GM23338 (cell line): ENCODE measurements around the gene ADGRF1. TPM values are rescaled to one million over a fixed set of nuclear protein-coding genes. Genes with fewer than 3 reads are reported as not detected.

Source experiments
- ATAC-seq: fragments of 200-7000 bp; cut with Tn5 transposase; 3 replicates; pipeline ENCODE4 v1.9.1; 2020
- DNase-seq: peaks from one replicate; pipeline ENCODE4 v3.0.0-alpha.2; 2015; ENCODE audit warnings: low spot score
- H2AFZ ChIP-seq: fragments of 200-600 bp; sonication (generic); 2 replicates; pipeline ENCODE4 v1.8.0; 2016; ENCODE audit warnings: antibody characterized with exemption, mild to moderate bottlenecking, moderate library complexity
- H3F3A ChIP-seq: fragments of 200-600 bp; sonication (generic); replicated peaks from 2 replicates; pipeline ENCODE4 v1.8.0; 2017; ENCODE audit warnings: antibody characterized with exemption, mixed run types, low read depth
- H3K27ac ChIP-seq: fragments of 200-600 bp; sonication (generic); 2 replicates; pipeline ENCODE4 v1.6.1; 2016; ENCODE audit warnings: low read depth
- H3K27me3 ChIP-seq: fragments of 200-600 bp; sonication (generic); 2 replicates; pipeline ENCODE4 v1.8.0; 2016; ENCODE audit warnings: mild to moderate bottlenecking, mixed run types, moderate library complexity; ENCODE audit not compliant: insufficient read depth
- H3K36me3 ChIP-seq: fragments of 200-600 bp; sonication (generic); 2 replicates; pipeline ENCODE4 v1.8.0; 2016; ENCODE audit warnings: mild to moderate bottlenecking; ENCODE audit not compliant: insufficient read depth
- H3K4me1 ChIP-seq: fragments of 200-600 bp; sonication (generic); 2 replicates; pipeline ENCODE4 v1.8.0; 2016; ENCODE audit warnings: mild to moderate bottlenecking, moderate library complexity; ENCODE audit not compliant: insufficient read depth
- H3K4me2 ChIP-seq: fragments of 200-600 bp; sonication (generic); 2 replicates; pipeline ENCODE4 v1.7.1; 2017; ENCODE audit warnings: mixed run types
- H3K4me3 ChIP-seq: fragments of 200-600 bp; sonication (generic); 2 replicates; pipeline ENCODE4 v1.6.1; 2016; ENCODE audit warnings: mixed run types
- H3K79me2 ChIP-seq: fragments of 200-600 bp; sonication (generic); replicated peaks from 2 replicates; pipeline ENCODE4 v1.8.0; 2017; ENCODE audit warnings: mild to moderate bottlenecking; ENCODE audit not compliant: insufficient read depth
- H3K9me2 ChIP-seq: fragments of 200-600 bp; sonication (generic); 2 replicates; pipeline ENCODE4 v1.8.0; 2017; ENCODE audit not compliant: insufficient read depth
- H4K20me1 ChIP-seq: fragments of 200-600 bp; sonication (generic); replicated peaks from 2 replicates; pipeline ENCODE4 v1.8.0; 2017; ENCODE audit warnings: mild to moderate bottlenecking; ENCODE audit not compliant: insufficient read depth
- H3K27ac Mint-ChIP-seq: 2 replicates; pipeline ENCODE4 v1.8.0; 2020; ENCODE audit warnings: inconsistent platforms, mild to moderate bottlenecking, moderate library complexity, mixed read lengths
- H3K27me3 Mint-ChIP-seq: 3 replicates; pipeline ENCODE4 v1.8.0; 2022; ENCODE audit warnings: low read depth, mild to moderate bottlenecking, moderate library complexity, mixed read lengths, inconsistent platforms; ENCODE audit not compliant: insufficient read depth, poor library complexity
- H3K36me3 Mint-ChIP-seq: 3 replicates; pipeline ENCODE4 v1.8.0; 2021; ENCODE audit warnings: low read depth, mild to moderate bottlenecking, inconsistent platforms, moderate library complexity, mixed read lengths
- H3K4me1 Mint-ChIP-seq: 3 replicates; pipeline ENCODE4 v1.8.0; 2020; ENCODE audit warnings: mild to moderate bottlenecking, inconsistent platforms, mixed read lengths
- H3K4me3 Mint-ChIP-seq: 3 replicates; pipeline ENCODE4 v1.8.0; 2021; ENCODE audit warnings: moderate library complexity, mild to moderate bottlenecking, inconsistent platforms, mixed read lengths
- H3K9me3 Mint-ChIP-seq: 3 replicates; pipeline ENCODE4 v1.8.0; 2020; ENCODE audit warnings: moderate library complexity, mild to moderate bottlenecking, inconsistent platforms, mixed read lengths
- CREB1 ChIP-seq: fragments of 250-450 bp; sonication (Bioruptor Pico); IDR thresholded peaks from 2 replicates; pipeline ENCODE4 v1.5.0; 2020; ENCODE audit warnings: low read depth, mild to moderate bottlenecking, moderate library complexity
- CTCF ChIP-seq, 2 experiments: fragments of 200-600 bp in 1 of 2; sonication (generic) in 1 of 2; conservative IDR thresholded peaks; 2 replicates each; pipeline versions ENCODE4 v1.5.1 to v1.6.1; 2016 to 2017; ENCODE audit warnings: antibody characterized with exemption in 2 of 2, low read depth in 2 of 2, mild to moderate bottlenecking in 2 of 2, moderate library complexity in 1 of 2
- EZH2phosphoT487 ChIP-seq: fragments of 200-600 bp; sonication (generic); IDR thresholded peaks from one replicate; pipeline ENCODE4 v1.8.1; 2018; ENCODE audit warnings: antibody characterized with exemption; ENCODE audit not compliant: unreplicated experiment
- NANOG ChIP-seq: IDR thresholded peaks from 2 replicates; pipeline ENCODE4 v1.6.1; 2016; ENCODE audit warnings: antibody characterized with exemption, borderline replicate concordance
- POLR2AphosphoS5 ChIP-seq: IDR thresholded peaks from 2 replicates; pipeline ENCODE4 v1.6.1; 2016; ENCODE audit warnings: antibody characterized with exemption, low read depth
- STAT1 ChIP-seq: IDR thresholded peaks from one replicate; pipeline ENCODE4 v1.6.1; 2016; ENCODE audit warnings: antibody characterized with exemption; ENCODE audit not compliant: unreplicated experiment
- ZNF331 ChIP-seq: fragments of 250-450 bp; sonication (Bioruptor Pico); IDR thresholded peaks from 2 replicates; pipeline ENCODE4 v1.5.0; 2020; ENCODE audit warnings: low read depth, mild to moderate bottlenecking, moderate library complexity
- polyA plus RNA-seq: library from polyadenylated mRNA; unstranded; fragments of >200 nt; fragmentation: Nextera tagmentation; extraction: Ambion mirVana; gene quantifications from 2 replicates; pipeline ENCODE4 v1.2.1, GENCODE V29; 2016
- total RNA-seq: library from RNA; depleted of rRNA; stranded (reverse); fragments of >200 nt; shearing (Covaris generic); gene quantifications from 2 replicates; pipeline ENCODE4 v1.2.3, GENCODE V29; 2014
- TF ChIP-seq, protein P1 (sequence below): IDR thresholded peaks from one replicate; pipeline ENCODE4 v1.6.1; 2018; ENCODE audit warnings: antibody characterized with exemption; ENCODE audit not compliant: unreplicated experiment
- TF ChIP-seq, protein P2 (sequence below): IDR thresholded peaks from 2 replicates; pipeline ENCODE4 v1.6.1; 2016; ENCODE audit warnings: antibody characterized with exemption

The ADGRF1 gene
- total and polyA plus RNA-seq, 2 experiments from 2014 or later = not detected

- TF ChIP-seq CTCF (conservative IDR thresholded peaks at IDR 0.05; ENCODE audit: low read depth in 2 of 2) = no peak
- TF ChIP-seq EZH2phosphoT487 = no peak
These were observed 79.1 kb downstream of the ADGRF1 start (continued) for GRCh38 chr6:46963039-46963438.

- Histone ChIP-seq H3K9me2 (peaks cover 7% of the 10 kb centered on the region), H2AFZ (no peak overlapping the region), H3K36me3 (no peaks in the 10 kb centered on the region), H4K20me1 (no peaks in the 10 kb centered on the region), H3K27me3 (no peaks in the 10 kb centered on the region), H3K79me2 (no peaks in the 10 kb centered on the region), H3K4me2 (no peak overlapping the region), H3F3A (no peaks in the 10 kb centered on the region), H3K27ac (no peak overlapping the region), H3K4me3 (no peak overlapping the region), H3K4me1 (peaks cover 8% of the 10 kb centered on the region; the same call in 1 of the 2 replicates)
- Mint-ChIP-seq H3K9me3 (no peaks in the 10 kb centered on the region), H3K27ac (no peak overlapping the region), H3K27me3 (no peaks in the 10 kb centered on the region), H3K4me3 (no peak overlapping the region), H3K4me1 (peaks cover 2% of the 10 kb centered on the region; the same call in 1 of the 3 replicates), H3K36me3 (no peaks in the 10 kb centered on the region)
- ATAC-seq (no peak), DNase-seq (no peak)
- no peak for TF ChIP-seq POLR2AphosphoS5
- TF ChIP-seq CTCF (conservative IDR thresholded peaks at IDR 0.05; ENCODE audit: low read depth in 2 of 2) = no peak
These were observed 80.4 kb downstream of the ADGRF1 start for GRCh38 chr6:46961711-46962110.

DNA sequence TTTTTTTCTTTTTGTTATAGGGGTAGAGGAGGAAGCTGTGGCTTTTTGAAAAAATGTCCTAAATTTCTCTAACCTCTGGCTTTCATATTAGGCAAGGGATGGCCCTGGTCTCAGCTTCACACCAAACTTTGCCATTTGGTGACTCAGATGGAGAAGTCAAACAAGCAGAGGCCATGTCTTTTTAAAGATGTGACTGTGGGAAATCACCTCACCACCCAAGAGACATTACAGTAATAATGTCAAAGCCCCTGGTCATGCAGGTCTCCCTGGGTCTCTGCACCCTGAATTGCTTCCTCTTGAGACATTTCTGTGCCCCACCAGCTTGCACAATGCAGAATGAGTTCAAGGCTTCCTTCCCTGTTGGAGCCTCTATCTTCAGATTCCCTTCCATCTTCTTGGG lies 80.9 kb downstream of the ADGRF1 start:
- Histone ChIP-seq H3K4me3 (no peak overlapping the region), H3K9me2 (peaks cover 7% of the 10 kb centered on the region), H3K36me3 (no peaks in the 10 kb centered on the region), H3K4me1 (peaks cover 8% of the 10 kb centered on the region; the same call in 1 of the 2 replicates), H2AFZ (no peak overlapping the region), H3K27ac (no peak overlapping the region), H4K20me1 (no peaks in the 10 kb centered on the region), H3K4me2 (no peak overlapping the region), H3F3A (no peaks in the 10 kb centered on the region), H3K27me3 (no peaks in the 10 kb centered on the region), H3K79me2 (no peaks in the 10 kb centered on the region)
- no peaks in the 10 kb centered on the region for H3K36me3 Mint-ChIP-seq
- H3K9me3 Mint-ChIP-seq = no peaks in the 10 kb centered on the region
- peaks cover 4% of the 10 kb centered on the region; the same call in 2 of the 3 replicates for H3K4me1 Mint-ChIP-seq
- DNase-seq (no peak), ATAC-seq (no peak)
- H3K27ac Mint-ChIP-seq = no peak overlapping the region
- H3K27me3 Mint-ChIP-seq = peaks cover under 1% of the 10 kb centered on the region
- H3K4me3 Mint-ChIP-seq = no peak overlapping the region
- TF ChIP-seq, protein P1, sequence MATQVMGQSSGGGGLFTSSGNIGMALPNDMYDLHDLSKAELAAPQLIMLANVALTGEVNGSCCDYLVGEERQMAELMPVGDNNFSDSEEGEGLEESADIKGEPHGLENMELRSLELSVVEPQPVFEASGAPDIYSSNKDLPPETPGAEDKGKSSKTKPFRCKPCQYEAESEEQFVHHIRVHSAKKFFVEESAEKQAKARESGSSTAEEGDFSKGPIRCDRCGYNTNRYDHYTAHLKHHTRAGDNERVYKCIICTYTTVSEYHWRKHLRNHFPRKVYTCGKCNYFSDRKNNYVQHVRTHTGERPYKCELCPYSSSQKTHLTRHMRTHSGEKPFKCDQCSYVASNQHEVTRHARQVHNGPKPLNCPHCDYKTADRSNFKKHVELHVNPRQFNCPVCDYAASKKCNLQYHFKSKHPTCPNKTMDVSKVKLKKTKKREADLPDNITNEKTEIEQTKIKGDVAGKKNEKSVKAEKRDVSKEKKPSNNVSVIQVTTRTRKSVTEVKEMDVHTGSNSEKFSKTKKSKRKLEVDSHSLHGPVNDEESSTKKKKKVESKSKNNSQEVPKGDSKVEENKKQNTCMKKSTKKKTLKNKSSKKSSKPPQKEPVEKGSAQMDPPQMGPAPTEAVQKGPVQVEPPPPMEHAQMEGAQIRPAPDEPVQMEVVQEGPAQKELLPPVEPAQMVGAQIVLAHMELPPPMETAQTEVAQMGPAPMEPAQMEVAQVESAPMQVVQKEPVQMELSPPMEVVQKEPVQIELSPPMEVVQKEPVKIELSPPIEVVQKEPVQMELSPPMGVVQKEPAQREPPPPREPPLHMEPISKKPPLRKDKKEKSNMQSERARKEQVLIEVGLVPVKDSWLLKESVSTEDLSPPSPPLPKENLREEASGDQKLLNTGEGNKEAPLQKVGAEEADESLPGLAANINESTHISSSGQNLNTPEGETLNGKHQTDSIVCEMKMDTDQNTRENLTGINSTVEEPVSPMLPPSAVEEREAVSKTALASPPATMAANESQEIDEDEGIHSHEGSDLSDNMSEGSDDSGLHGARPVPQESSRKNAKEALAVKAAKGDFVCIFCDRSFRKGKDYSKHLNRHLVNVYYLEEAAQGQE = no peak
- TF ChIP-seq POLR2AphosphoS5 = no peak
- TF ChIP-seq, protein P2, sequence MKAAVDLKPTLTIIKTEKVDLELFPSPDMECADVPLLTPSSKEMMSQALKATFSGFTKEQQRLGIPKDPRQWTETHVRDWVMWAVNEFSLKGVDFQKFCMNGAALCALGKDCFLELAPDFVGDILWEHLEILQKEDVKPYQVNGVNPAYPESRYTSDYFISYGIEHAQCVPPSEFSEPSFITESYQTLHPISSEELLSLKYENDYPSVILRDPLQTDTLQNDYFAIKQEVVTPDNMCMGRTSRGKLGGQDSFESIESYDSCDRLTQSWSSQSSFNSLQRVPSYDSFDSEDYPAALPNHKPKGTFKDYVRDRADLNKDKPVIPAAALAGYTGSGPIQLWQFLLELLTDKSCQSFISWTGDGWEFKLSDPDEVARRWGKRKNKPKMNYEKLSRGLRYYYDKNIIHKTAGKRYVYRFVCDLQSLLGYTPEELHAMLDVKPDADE = no peak
- TF ChIP-seq STAT1 = no peak
- TF ChIP-seq NANOG = no peak
- no peak for TF ChIP-seq ZNF331 (CRISPR knock-in tag)
- no peak for TF ChIP-seq CTCF (conservative IDR thresholded peaks at IDR 0.05; ENCODE audit: low read depth in 2 of 2)
- TF ChIP-seq CREB1 = no peak
